ENCODE measurements around the gene RB1.
"Not testable (repeated sequence)": the region's sequence is repeated elsewhere in the genome, so short reads cannot be mapped to it uniquely, and the experiment has no call there.

The RB1 gene

GRCh38 chr13:48297131-48297786 lies 6.3 kb upstream of the RB1 start:
- no peak for DNase-seq (ENCODE audit: low read depth)

GRCh38 chr13:48299591-48299990 lies 4.0 kb upstream of the RB1 start:
- no peak for DNase-seq (ENCODE audit: low read depth)

- peak; percentile 52 for DNase-seq (ENCODE audit: low read depth)
Observed at GRCh38 chr13:48302871-48303358, 636 bp upstream of the RB1 start.

GRCh38 chr13:48304143-48304876 lies 759 bp downstream of the RB1 start:
- DNase-seq (ENCODE audit: low read depth), result peak; percentile 56

GRCh38 chr13:48311223-48311622 lies 7.7 kb downstream of the RB1 start:
- DNase-seq (ENCODE audit: low read depth), result no peak

- DNase-seq (ENCODE audit: low read depth), result no peak
Observed at GRCh38 chr13:48315969-48316650, 12.6 kb downstream of the RB1 start.

GRCh38 chr13:48316826-48317510 lies 13.4 kb downstream of the RB1 start:
- DNase-seq (ENCODE audit: low read depth), result no peak

GRCh38 chr13:48317511-48318376 lies 14.2 kb downstream of the RB1 start:
- DNase-seq (ENCODE audit: low read depth), result no peak

- no peak for DNase-seq (ENCODE audit: low read depth)
Observed at GRCh38 chr13:48318377-48318811, 14.8 kb downstream of the RB1 start.

GRCh38 chr13:48318821-48319511 lies 15.4 kb downstream of the RB1 start:
- peak; percentile 35 for DNase-seq (ENCODE audit: low read depth)

GRCh38 chr13:48319531-48320398 lies 16.2 kb downstream of the RB1 start:
- DNase-seq (ENCODE audit: low read depth), result no peak

- DNase-seq (ENCODE audit: low read depth), result no peak
Observed at GRCh38 chr13:48320399-48320790, 16.8 kb downstream of the RB1 start.

GRCh38 chr13:48320891-48321510 lies 17.4 kb downstream of the RB1 start:
- no peak for DNase-seq (ENCODE audit: low read depth)

GRCh38 chr13:48322294-48322693 lies 18.7 kb downstream of the RB1 start:
- no peak for DNase-seq (ENCODE audit: low read depth)

GRCh38 chr13:48333976-48334375 lies 30.4 kb downstream of the RB1 start:
- peak; percentile 73 for DNase-seq (ENCODE audit: low read depth)

GRCh38 chr13:48334534-48335127 lies 31.1 kb downstream of the RB1 start:
- peak; percentile 55 for DNase-seq (ENCODE audit: low read depth)

GRCh38 chr13:48339198-48339597 lies 35.6 kb downstream of the RB1 start:
- DNase-seq (ENCODE audit: low read depth), result not testable (repeated sequence)

GRCh38 chr13:48344264-48344663 lies 40.7 kb downstream of the RB1 start:
- no peak for DNase-seq (ENCODE audit: low read depth)

- DNase-seq (ENCODE audit: low read depth), result no peak
Observed at GRCh38 chr13:48346583-48346982, 43.0 kb downstream of the RB1 start.
